OCI-LY3 (cell line): Measurements from ENCODE around the gene DRG2.

Source experiments
- CTCF ChIP-seq: fragments of 200-600, 300-600 bp; sonication (generic); IDR thresholded peaks from 2 replicates; pipeline ENCODE4 v1.5.1; 2014; ENCODE audit warnings: antibody characterized with exemption, low read length, low read depth
- EZH2phosphoT487 ChIP-seq: fragments of 200-600 bp; shearing (Covaris generic); IDR thresholded peaks from 2 replicates; pipeline ENCODE4 v1.6.1; 2018; ENCODE audit warnings: antibody characterized with exemption, mixed run types, low read depth

- TF ChIP-seq CTCF, result no peak
- TF ChIP-seq EZH2phosphoT487, result no peak
These were observed 14.1 kb downstream of the DRG2 start for GRCh38 chr17:18101828-18102227.
